ENCODE results near the gene PCED1B. TPM values are rescaled to one million over a fixed set of nuclear protein-coding genes. Genes with fewer than 3 reads are reported as not detected.
A peak's percentile ranks its signal among the peaks of the same experiment; 100 is the strongest.

The PCED1B gene
- total RNA-seq, 2 experiments from 2014 or later, result 117 to 119 TPM

DNA sequence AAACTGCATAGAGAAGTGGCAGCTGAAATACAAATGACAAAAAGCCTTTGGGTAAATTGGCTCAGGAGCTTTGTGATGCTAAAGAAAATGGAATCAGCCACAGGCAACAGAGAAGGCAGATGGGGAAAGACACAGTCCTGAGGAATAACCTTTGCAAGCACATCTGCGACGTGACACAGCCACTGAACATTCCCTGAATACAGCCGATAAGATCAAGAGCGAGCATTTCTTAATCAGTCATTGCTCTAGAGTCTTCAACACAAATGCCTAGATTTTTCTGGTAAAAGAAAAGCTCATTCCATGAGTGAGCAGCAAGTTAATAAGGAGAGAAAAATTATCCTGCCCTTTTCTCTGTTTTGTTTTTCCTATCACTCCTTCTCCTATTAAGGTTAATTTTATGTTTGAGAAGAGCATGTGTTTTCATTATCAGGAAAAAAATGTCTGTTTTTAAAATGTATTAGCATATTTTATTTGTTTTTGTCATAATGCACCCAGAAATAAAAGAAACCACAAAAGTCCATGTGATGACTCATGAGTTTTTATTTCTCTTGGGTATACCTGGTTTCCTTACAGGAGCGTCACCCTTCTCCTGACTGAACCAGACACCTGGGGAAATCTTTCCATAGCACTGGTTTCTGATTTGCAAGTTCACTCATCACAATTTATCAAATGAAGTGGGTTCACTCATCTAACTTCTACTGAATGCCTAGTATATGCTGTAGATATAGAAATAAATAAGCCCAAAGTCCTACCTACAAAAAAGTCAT lies 45.4 kb upstream of the PCED1B start:
- ChIA-PET POLR2A (interaction anchor here (1.1 kb wide), 1 partner anchor 182 kb away, joined by 3 read pairs; no protein-coding TSS in a partner anchor), CTCF (interaction anchor here (0.9 to 4.0 kb wide), 20 partner anchors 10 to 652 kb away, joined by 3 to 60 read pairs (median 9); partner anchors contain the start of genes AMIGO2 and PCED1B)
- ATAC-seq (no peak), DNase-seq (no peak)
- Mint-ChIP-seq H3K9me3 (no peaks in the 10 kb centered on the region), H3K4me1 (ENCODE audit: low read depth) (peaks cover 42% of the 10 kb centered on the region), H3K27me3 (no peaks in the 10 kb centered on the region), H3K27ac (no peak overlapping the region), H3K4me3 (no peak overlapping the region), H3K36me3 (ENCODE audit: low read depth) (no peaks in the 10 kb centered on the region)
- intact Hi-C loops (cut with micrococcal nuclease), result loop anchor here (5.0 to 10.0 kb wide), 6 partner anchors 33 to 653 kb away; no protein-coding TSS in a partner anchor
- TF ChIP-seq, protein P1, sequence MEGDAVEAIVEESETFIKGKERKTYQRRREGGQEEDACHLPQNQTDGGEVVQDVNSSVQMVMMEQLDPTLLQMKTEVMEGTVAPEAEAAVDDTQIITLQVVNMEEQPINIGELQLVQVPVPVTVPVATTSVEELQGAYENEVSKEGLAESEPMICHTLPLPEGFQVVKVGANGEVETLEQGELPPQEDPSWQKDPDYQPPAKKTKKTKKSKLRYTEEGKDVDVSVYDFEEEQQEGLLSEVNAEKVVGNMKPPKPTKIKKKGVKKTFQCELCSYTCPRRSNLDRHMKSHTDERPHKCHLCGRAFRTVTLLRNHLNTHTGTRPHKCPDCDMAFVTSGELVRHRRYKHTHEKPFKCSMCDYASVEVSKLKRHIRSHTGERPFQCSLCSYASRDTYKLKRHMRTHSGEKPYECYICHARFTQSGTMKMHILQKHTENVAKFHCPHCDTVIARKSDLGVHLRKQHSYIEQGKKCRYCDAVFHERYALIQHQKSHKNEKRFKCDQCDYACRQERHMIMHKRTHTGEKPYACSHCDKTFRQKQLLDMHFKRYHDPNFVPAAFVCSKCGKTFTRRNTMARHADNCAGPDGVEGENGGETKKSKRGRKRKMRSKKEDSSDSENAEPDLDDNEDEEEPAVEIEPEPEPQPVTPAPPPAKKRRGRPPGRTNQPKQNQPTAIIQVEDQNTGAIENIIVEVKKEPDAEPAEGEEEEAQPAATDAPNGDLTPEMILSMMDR (IDR thresholded peaks at IDR 0.05), result no peak

DNA sequence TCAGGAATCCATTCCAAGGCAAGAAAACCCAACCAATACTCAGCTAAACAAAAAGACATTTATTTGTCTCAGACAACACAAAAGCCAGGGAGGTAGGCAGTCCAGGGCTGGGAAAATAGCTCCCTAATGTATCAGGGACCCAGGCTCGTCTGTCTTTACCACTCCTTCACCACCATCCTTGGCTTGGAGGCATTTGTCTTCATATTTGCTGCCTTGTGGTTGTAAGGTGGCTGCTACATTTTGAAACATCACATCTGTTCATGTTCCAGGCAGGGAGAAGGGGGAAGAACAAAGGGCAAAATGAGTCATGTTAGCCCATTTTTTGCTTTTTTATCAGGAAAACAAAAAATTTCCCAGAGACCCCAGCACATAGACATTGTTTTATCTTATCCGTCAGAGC lies 44.8 kb upstream of the PCED1B start:
- TF ChIP-seq, protein P1 (IDR thresholded peaks at IDR 0.05), result no peak

DNA sequence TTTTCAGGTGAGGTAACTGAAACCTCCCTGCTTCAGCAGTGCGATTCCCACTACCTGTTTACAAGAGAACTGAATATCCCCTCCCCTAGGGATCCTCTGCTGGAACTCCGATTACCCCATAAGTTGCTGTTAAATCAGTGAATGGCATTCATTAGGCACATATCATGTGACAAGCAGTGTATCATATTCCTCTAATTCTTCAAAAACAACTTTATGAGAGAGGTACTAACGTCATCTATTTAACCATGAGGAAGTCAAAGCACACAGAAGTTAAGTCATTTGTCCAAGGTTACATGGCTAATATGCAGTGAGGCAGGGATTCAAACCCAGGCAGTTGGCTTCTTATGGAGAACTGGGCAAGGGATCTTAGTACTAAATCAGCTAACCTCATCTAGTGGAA lies 43.9 kb upstream of the PCED1B start:
- ATAC-seq (no peak), DNase-seq (no peak)
- no peaks in the 10 kb centered on the region for H3K27me3 Mint-ChIP-seq
- intact Hi-C loops (cut with micrococcal nuclease), result loop anchor here (10.0 kb wide), 1 partner anchor 619 kb away; no protein-coding TSS in a partner anchor
- ChIA-PET POLR2A (no interaction called here), CTCF (interaction anchor here (1.3 to 3.8 kb wide), 5 partner anchors 14 to 651 kb away, joined by 3 to 18 read pairs (median 5); no protein-coding TSS in a partner anchor)
- no peak overlapping the region for H3K4me3 Mint-ChIP-seq
- peaks cover 38% of the 10 kb centered on the region for H3K4me1 Mint-ChIP-seq (ENCODE audit: low read depth)
- no peaks in the 10 kb centered on the region for H3K9me3 Mint-ChIP-seq
- TF ChIP-seq, protein P1 (IDR thresholded peaks at IDR 0.05), result no peak
- no peaks in the 10 kb centered on the region for H3K36me3 Mint-ChIP-seq (ENCODE audit: low read depth)
- H3K27ac Mint-ChIP-seq, result no peak overlapping the region

More for the DNA sequence above, 44.8 kb upstream of the PCED1B start:
- no peaks in the 10 kb centered on the region for H3K9me3 Mint-ChIP-seq
- H3K4me3 Mint-ChIP-seq, result no peak overlapping the region
- ChIA-PET POLR2A (interaction anchor here (1.1 kb wide), 1 partner anchor 181 kb away, joined by 3 read pairs; no protein-coding TSS in a partner anchor), CTCF (interaction anchor here (1.0 to 4.0 kb wide), 7 partner anchors 36 to 623 kb away, joined by 3 to 60 read pairs (median 14); partner anchors contain the start of genes AMIGO2 and PCED1B)
- intact Hi-C loops (cut with micrococcal nuclease), result loop anchor here (5.0 to 10.0 kb wide), 6 partner anchors 33 to 653 kb away; no protein-coding TSS in a partner anchor
- DNase-seq (no peak), ATAC-seq (no peak)
- no peaks in the 10 kb centered on the region for H3K36me3 Mint-ChIP-seq (ENCODE audit: low read depth)
- H3K27ac Mint-ChIP-seq, result no peak overlapping the region
- no peaks in the 10 kb centered on the region for H3K27me3 Mint-ChIP-seq
- H3K4me1 Mint-ChIP-seq (ENCODE audit: low read depth), result peaks cover 38% of the 10 kb centered on the region

DNA sequence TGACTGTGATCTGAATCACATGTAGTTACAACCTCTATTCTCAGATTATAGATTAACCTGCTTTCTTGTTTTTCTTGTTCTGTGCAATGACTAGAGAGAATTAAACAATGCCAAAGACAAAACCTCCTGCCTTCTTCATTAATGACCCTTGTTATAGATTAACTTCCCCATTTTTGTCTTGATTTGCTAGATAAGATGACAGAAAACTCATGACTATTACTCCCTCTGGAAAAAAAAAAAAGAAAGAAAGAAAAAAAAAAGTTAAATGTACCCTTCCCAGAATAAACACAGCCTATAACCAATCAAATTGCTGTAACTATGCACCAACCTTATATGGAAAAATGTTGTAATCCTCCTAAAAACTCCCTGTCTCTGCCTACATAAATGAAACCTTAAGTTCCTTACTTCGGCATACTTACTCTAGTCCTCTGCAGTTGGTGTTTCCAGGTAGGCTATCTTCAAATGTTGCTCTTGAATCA lies 41.1 kb upstream of the PCED1B start:
- ATAC-seq (no peak), DNase-seq (no peak)
- Mint-ChIP-seq H3K27me3 (no peaks in the 10 kb centered on the region), H3K36me3 (ENCODE audit: low read depth) (no peaks in the 10 kb centered on the region), H3K4me1 (ENCODE audit: low read depth) (peaks cover 30% of the 10 kb centered on the region), H3K9me3 (no peaks in the 10 kb centered on the region), H3K27ac (peak overlapping the region; percentile 25), H3K4me3 (no peak overlapping the region)
- TF ChIP-seq, protein P1 (IDR thresholded peaks at IDR 0.05), result no peak
- ChIA-PET POLR2A (no interaction called here), CTCF (interaction anchor here (0.7 kb wide), 2 partner anchors 10 to 19 kb away, joined by 3 read pairs; no protein-coding TSS in a partner anchor)
- intact Hi-C loops (cut with micrococcal nuclease), result loop anchor here (10.0 kb wide), 1 partner anchor 616 kb away; no protein-coding TSS in a partner anchor
